Measurements from ENCODE around the gene NCOA7.

NCOA7 gene

GRCh38 chr6:125808591-125808990, 17.8 kb downstream of the NCOA7 start:
- TF ChIP-seq GATA2 (IDR thresholded peaks at IDR 0.05; ENCODE audit: low read depth, low read length) (no peak), GATA3 (IDR thresholded peaks at IDR 0.05; ENCODE audit: low read depth, low read length) (no peak)

GRCh38 chr6:125809570-125810170, 18.9 kb downstream of the NCOA7 start:
- TF ChIP-seq GATA2 (IDR thresholded peaks at IDR 0.05; ENCODE audit: low read depth, low read length) (no peak), GATA3 (IDR thresholded peaks at IDR 0.05; ENCODE audit: low read depth, low read length) (no peak)

- no peak for TF ChIP-seq GATA2 (IDR thresholded peaks at IDR 0.05; ENCODE audit: low read depth, low read length)
- TF ChIP-seq GATA3 (IDR thresholded peaks at IDR 0.05; ENCODE audit: low read depth, low read length) = no peak
Observed at GRCh38 chr6:125810445-125810844, 19.7 kb downstream of the NCOA7 start.

- TF ChIP-seq GATA2 (IDR thresholded peaks at IDR 0.05; ENCODE audit: low read depth, low read length) = no peak
- no peak for TF ChIP-seq GATA3 (IDR thresholded peaks at IDR 0.05; ENCODE audit: low read depth, low read length)
Observed at GRCh38 chr6:125811259-125811658, 20.5 kb downstream of the NCOA7 start.

GRCh38 chr6:125812394-125813292, 21.9 kb downstream of the NCOA7 start:
- no peak for TF ChIP-seq GATA2 (IDR thresholded peaks at IDR 0.05; ENCODE audit: low read depth, low read length)
- TF ChIP-seq GATA3 (IDR thresholded peaks at IDR 0.05; ENCODE audit: low read depth, low read length) = no peak

GRCh38 chr6:125814481-125814880, 23.7 kb downstream of the NCOA7 start:
- TF ChIP-seq GATA2 (IDR thresholded peaks at IDR 0.05; ENCODE audit: low read depth, low read length) (no peak), GATA3 (IDR thresholded peaks at IDR 0.05; ENCODE audit: low read depth, low read length) (no peak)

GRCh38 chr6:125815080-125815910, 24.5 kb downstream of the NCOA7 start:
- no peak for TF ChIP-seq GATA3 (IDR thresholded peaks at IDR 0.05; ENCODE audit: low read depth, low read length)
- no peak for TF ChIP-seq GATA2 (IDR thresholded peaks at IDR 0.05; ENCODE audit: low read depth, low read length)

GRCh38 chr6:125816828-125817280, 26.1 kb downstream of the NCOA7 start:
- no peak for TF ChIP-seq GATA3 (IDR thresholded peaks at IDR 0.05; ENCODE audit: low read depth, low read length)
- no peak for TF ChIP-seq GATA2 (IDR thresholded peaks at IDR 0.05; ENCODE audit: low read depth, low read length)

- TF ChIP-seq GATA3 (IDR thresholded peaks at IDR 0.05; ENCODE audit: low read depth, low read length) = no peak
- TF ChIP-seq GATA2 (IDR thresholded peaks at IDR 0.05; ENCODE audit: low read depth, low read length) = no peak
Observed at GRCh38 chr6:125818225-125818657, 27.5 kb downstream of the NCOA7 start.

- no peak for TF ChIP-seq GATA2 (IDR thresholded peaks at IDR 0.05; ENCODE audit: low read depth, low read length)
- TF ChIP-seq GATA3 (IDR thresholded peaks at IDR 0.05; ENCODE audit: low read depth, low read length) = no peak
Observed at GRCh38 chr6:125818772-125819260, 28.1 kb downstream of the NCOA7 start.

- no peak for TF ChIP-seq GATA3 (IDR thresholded peaks at IDR 0.05; ENCODE audit: low read depth, low read length)
- TF ChIP-seq GATA2 (IDR thresholded peaks at IDR 0.05; ENCODE audit: low read depth, low read length) = no peak
Observed at GRCh38 chr6:125819535-125820326, 29.0 kb downstream of the NCOA7 start.

GRCh38 chr6:125821825-125822281, 31.1 kb downstream of the NCOA7 start:
- TF ChIP-seq GATA2 (IDR thresholded peaks at IDR 0.05; ENCODE audit: low read depth, low read length) = no peak
- TF ChIP-seq GATA3 (IDR thresholded peaks at IDR 0.05; ENCODE audit: low read depth, low read length) = no peak

- TF ChIP-seq GATA3 (IDR thresholded peaks at IDR 0.05; ENCODE audit: low read depth, low read length) = no peak
- no peak for TF ChIP-seq GATA2 (IDR thresholded peaks at IDR 0.05; ENCODE audit: low read depth, low read length)
Observed at GRCh38 chr6:125823180-125823579, 32.4 kb downstream of the NCOA7 start.

Measured in SH-SY5Y (cell line).